COLO829 (cell line): ENCODE data around the gene GLP2R.
A peak's percentile ranks its signal among the peaks of the same experiment; 100 is the strongest.

ENCODE experiments used
- DNase-seq: peaks from one replicate; pipeline ENCODE4 v3.0.0; 2012; ENCODE audit warnings: low spot score

The GLP2R gene

DNA sequence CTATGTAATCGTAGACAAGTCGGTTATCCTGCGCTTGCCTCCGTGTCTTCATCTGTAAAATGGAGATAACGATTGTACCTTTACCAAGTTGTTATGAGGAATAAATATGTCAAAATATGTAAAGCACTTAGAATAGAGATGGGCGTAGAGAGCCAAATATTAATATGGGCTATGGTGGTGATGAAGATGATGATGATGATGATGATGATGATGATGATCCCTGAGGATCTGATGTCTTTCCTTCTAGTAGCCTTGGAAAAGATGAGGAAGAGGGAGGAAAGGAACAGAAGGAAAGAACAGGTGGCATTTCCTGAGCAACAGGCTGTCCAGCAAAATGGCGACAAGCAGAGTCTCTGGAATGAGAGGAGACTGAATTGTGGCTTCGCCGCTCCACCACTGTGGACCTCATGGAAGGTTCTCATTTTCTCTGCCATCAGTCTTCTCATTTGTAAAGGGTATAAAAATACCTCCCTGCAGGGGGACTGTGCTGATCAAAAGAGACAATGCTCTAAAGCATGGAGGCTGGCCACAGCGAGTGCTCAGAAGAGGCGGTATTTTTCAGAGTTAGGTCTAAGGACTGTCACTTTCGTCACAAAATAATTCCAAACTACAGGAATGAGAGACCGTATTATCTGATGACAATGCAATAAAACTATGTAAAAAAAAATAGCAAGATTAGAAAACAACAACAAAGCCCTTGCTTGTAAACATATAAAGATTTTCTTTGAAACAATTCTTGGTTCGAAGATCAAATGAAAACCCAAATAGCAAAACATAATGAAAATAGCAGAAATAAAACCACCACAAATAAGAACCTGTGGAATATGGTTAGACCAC, 96.5 kb downstream of the GLP2R start:
- no peak for DNase-seq

DNA sequence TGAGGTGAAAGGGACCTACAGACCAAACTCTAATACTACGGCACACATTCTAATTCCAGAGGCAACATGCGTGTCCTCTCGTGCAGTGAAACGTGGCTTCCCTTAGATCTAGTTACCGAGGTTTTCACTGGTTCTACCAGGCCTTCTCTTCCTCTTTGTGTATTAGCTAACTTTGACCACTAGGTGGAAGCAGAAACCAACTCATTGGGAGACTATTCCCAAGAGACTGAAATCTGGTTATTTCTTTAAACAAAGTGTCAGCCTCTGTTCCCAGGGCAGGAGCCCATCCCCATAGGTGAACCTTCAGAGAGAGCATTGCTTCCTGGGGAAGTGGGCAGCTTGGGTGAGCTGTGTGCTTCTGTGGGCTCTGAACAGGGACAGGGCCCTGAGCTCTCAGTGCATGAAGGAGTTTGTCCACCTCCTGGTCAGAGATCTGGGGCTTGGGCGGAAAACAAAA, 99.0 kb downstream of the GLP2R start:
- peak; percentile 72 for DNase-seq

DNA sequence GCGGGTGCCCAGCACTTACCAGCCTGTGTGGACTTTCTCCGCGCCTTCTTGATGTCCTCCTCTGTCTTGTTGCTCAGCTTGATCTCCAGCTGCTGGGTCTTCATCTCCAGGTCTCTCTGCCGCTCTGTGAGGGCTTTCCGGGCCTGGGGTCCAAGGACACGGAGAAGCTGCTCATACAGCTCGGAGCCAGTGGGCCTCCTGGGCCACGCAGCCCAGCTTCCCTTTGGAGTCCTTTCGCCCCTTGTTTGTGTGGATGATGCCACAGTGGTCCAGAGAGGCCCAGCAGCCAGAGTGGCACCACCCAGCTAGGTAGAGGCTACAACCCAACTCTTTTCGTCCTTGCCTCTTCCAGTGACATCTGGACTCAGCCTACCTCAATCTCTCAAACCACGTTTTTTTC, 99.7 kb downstream of the GLP2R start:
- no peak for DNase-seq

DNA sequence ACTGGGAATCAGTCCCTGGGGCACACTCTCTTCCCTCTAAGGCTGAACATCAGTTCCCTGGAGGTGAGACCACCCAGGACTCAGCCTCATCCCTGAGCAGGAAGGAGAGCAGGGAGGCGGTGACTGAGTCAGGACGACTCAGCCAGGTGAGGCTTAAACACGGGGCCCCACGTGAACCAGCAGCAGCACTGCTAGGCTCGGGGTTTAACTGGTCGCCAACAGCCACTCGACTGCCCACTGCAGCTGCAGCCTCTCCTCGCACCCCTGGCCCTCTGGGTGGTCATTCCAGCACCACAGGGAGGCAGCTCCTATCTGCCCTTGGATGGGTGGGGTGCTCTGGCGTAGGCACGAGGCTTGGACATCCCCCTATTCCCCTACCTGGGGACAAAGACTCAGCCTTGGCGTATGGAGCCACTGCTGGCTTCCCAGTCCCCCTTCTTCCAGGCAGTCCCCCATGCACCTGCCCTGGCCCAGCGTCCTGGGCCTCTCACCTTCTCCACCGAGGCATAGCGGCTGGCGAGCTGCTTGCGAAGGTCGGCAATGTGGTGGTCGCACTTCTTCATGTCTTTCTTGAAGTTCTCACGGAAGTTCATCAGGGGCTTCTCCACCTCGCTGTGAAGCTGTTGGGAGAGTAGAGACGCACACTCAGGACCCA, 100.6 kb downstream of the GLP2R start:
- DNase-seq = no peak

DNA sequence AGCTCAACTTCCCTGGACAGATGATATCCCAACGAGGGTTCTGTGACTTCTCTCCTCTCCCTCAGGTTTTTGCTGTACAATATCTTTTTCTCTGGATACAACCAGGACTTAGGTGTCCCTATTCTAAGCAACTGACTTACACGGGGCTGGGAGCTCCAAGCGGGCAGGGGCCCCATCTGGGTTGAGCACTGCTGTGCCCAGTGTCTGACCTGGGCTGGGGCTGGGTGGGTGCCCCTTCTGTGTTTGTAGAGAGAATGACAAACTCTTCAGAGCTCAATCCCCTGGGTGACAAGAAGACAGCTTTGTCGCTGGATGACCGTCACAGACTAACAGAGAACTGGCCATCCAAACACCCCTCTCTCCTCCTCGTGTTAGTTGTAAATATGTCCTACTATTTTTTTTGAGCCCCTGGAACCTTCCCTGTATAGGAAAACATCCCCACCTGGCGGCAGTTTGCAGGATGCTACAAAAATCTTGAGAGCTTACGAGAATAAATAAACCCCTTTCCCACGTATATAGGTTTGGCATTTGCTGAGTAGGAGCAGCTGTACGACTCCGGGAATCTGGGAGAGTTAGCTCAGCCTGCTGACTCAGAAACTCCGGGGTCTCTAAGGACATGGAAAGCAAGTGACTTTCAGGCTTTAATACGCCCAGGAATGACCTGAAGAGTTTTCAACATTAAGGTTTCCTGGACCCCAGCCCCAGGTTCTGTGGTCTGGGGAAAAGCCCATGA, 103.0 kb downstream of the GLP2R start:
- no peak for DNase-seq

DNA sequence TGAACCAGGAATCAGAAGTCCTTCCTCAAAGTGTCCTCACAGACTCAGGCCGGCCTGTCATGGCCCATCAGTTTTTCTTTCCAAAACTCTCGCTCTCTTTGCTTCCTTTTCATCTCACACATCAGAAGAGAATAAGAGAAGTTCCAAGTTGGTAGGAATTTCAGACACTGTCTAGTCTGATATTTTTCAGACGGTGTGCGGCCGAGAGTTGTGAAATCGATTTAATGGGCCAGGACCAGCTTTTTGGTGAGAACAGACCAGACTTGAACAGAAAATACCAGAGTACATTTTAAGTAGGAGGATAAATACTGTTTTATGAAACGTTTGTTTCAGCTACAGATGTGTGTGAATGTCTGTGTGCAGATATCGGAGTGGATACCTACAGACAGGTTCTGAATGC, 104.1 kb downstream of the GLP2R start:
- DNase-seq = no peak

DNA sequence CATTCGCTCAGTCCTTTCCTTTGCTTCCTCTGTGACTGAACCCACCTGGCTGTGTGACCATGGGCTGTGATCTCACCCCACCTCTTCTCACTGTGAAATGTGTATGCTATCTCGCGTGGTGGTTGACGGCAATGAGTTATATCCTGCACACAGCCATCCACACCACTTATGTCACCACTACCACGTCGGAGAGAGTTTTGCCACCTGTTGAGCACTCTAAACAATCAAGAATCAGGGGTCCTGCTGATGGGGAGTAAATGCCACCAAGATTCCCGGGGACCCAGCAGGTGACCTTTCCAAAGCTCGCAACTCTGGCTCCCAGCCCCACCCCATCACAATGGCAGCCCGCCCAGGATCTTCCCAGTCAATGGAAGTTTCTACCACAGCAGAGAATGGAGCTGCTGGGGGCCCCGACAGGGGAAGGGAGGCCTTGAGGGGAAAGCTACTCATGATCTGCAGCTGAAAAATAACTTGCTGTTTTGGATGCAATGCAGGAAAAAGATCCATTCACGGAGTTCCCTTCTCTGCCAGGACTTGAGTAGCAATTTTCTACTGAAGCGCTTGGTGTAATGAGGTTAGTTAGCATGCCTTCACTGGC, 105.5 kb downstream of the GLP2R start:
- DNase-seq = no peak

DNA sequence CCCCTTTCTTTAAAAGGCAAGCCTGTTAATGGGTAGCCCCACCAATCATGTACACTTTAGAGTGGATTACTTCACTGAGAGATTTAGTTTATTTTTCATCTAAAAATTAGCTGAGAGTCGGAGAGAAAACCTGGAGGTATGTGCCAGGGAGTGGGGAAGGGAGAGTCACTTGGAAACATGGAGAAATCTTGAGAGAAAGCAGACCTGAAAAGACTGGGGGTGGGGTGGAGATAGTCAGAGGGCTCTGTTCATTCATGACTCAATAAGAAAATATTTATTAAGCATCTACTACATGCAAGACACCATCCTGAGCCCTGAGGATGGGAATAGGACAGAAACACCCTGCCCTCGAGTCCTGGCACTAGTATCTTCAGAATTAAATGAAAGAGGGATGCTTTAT, 106.8 kb downstream of the GLP2R start:
- DNase-seq = no peak

DNA sequence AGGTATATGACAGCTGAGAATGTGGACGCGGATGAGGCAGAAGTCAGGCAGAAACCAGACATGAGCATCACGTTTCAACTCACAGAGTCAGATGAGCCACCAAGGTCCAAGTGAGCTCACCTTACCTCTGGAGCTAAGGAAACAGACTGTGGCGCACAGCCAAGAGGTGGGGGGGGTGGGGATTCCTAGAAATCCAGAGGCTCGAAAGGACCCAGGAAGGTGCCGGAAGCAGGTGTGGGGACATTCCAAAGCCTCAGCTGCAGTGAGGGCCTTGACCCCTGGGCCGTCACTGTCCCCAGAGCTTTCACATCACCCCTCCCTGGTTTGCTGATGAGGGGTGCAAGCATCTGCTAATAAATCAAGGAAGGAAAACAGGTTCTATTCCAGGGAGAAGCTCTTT, 108.6 kb downstream of the GLP2R start:
- no peak for DNase-seq

DNA sequence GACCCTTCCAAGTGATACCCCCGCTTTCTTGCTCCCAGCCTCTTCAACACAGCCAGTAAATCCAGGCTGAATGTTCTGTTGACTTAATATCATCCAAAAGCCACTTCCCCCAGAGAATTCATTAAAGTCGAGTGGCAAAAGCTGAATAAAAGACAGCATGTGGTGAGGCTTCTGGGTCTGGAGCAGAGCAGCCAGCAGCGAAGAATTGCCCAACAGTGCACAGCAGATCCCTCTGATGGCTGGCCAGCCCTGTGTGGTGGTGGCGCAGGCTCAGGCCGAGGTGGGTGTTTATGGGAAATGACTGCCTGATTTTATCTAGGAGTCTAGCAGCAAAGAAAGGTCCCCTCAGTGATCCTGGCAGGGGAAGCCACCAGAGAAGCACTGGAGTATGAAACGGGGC, 109.7 kb downstream of the GLP2R start:
- DNase-seq = no peak

DNA sequence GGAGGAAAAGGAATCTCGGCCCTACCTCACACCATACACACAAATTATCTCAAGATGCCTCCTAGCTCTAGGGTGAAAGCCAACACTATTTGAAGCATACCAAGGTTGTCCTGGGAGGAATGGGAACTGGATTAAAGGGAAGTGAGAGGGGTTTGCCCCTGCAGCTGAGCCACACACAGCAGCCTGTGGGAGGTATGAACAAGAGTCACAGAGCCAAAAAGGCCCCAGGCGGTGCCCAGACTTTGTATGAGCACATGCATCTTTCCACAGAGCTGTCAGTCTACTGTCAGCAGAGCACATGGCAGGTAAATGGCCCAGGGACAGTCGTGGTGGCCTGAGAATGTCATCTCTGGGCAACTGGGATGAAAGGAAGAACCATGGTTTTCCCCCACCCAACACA, 110.4 kb downstream of the GLP2R start:
- no peak for DNase-seq

DNA sequence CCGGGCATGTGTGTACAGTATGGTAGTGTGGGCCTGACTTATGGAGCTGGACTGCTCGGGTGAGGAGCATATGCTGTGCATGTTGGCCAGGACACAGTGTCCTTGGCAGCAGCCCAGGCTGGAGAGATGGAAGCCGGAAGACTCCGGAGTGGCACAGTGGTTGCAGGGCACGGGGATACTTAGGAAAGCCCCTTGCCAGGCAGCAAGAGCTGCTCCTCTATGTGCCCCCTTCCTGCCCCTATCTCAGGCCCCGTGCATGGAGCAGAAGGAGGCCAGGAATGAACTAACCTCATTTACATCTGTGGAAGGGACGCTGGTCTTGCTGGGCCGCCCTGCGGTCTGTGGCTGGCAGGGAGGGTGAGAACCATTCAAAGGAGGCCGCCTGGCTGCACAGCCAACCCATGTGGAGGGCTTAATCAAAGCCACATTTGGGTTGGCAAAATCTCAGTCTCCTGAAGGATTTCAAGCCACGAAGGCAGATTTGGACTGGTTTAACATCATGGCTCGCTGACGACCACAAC, 111.6 kb downstream of the GLP2R start:
- DNase-seq = no peak

DNA sequence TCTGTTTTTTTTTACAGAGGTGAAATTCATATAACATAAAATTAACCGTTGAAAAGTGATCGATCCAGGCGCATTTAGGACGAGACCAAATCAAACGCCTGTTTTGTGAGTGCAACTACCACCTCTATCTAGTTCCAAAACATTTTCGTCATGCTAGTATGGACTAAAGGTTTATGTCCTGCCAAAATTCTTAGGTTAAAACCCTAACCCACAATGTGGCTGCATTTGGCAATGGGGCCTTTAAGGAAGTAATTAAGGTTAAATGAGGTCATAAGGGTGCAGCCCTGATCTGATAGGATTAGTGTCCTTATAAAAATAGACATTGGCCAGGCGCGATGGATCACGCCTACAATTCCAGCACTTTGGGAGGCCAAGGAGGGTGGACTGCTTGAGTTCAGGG, 112.2 kb downstream of the GLP2R start:
- DNase-seq = no peak

DNA sequence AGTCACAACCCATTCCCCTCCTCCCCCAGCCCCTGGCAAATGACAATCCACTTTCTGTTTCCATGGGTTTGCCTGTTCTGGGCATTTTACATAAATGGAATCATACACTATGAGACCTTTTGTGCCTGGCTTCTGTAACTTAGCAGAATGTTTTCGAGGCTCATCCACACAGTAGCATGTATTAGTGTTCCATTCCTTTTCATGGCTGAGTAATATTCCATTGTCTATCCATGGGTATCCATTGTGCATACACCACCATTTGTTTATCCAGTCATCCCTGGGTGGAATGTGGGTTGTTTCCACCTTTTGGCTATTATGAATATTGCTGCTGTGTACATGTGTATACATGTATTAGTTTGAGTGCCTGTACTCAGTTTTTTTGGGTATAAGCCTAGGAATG, 113.0 kb downstream of the GLP2R start:
- no peak for DNase-seq

DNA sequence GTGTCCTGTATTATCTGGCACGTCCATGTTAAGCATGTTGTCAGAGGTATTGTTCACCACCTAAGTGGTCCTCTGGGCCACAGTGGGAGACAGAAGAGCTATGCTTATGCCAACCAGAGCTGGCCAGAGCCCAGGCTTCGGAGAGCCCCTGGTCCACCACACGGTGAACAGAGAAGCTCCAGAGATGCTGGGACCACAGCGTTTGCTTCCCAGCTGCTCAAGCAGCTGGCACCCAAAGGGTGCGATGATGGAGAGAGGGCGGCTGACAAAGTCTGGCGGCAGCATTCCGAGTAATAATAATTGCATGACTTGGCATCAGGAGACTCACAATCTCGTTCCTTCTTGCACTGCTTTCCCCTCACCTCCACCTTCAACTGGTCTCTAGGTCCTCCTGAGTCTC, 115.1 kb downstream of the GLP2R start:
- DNase-seq = no peak

DNA sequence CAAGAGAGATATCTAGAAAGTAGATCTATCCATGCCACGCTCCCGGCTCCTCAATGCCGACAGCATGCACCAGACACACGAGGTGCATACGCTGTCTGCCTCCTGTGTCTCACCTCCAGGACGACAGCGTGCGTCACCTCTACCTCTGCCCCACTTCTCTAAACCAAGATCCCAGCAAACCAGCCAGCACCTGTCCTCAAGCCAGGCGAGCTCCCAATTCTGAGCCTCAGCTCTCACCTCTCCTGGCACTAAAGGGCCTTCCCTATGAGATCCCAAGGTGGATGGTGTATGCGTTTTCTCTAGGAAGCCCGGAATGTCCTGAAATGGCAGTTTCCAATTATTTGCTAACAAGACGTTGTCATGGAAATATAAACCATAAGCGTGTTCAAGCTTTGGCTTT, 115.6 kb downstream of the GLP2R start:
- no peak for DNase-seq
